T1000 (cell line): ENCODE results near the gene SP140L.
"Not testable (repeated sequence)": the region's sequence is repeated elsewhere in the genome, so short reads cannot be mapped to it uniquely, and the experiment has no call there.

Experiments used
- DNase-seq: peaks from one replicate; lab custom pipeline; 2025; ENCODE audit warnings: mixed read lengths; lab: John Stamatoyannopoulos, UW

SP140L gene

GRCh38 chr2:230326453-230327417 is at the start of gene SP140L:
SP140L (plus strand) TSS chr2:230327193; CDS start chr2:230327270, 77 bp downstream.
- peak; percentile 42 for DNase-seq

GRCh38 chr2:230282936-230283335 is 44.1 kb upstream of the SP140L start:
- no peak for DNase-seq

- DNase-seq = no peak
Observed at GRCh38 chr2:230286048-230286447, 40.9 kb upstream of the SP140L start.

- DNase-seq = not testable (repeated sequence)
Observed at GRCh38 chr2:230289311-230289710, 37.7 kb upstream of the SP140L start.

GRCh38 chr2:230295192-230295591 is 31.8 kb upstream of the SP140L start:
- DNase-seq = no peak

GRCh38 chr2:230296917-230297316 is 30.1 kb upstream of the SP140L start:
- DNase-seq = no peak

GRCh38 chr2:230299618-230300017 is 27.4 kb upstream of the SP140L start:
- DNase-seq = no peak

GRCh38 chr2:230305416-230306275 is 21.3 kb upstream of the SP140L start:
- DNase-seq = no peak

GRCh38 chr2:230306474-230306873 is 20.5 kb upstream of the SP140L start:
- DNase-seq = no peak

GRCh38 chr2:230307485-230307884 is 19.5 kb upstream of the SP140L start:
- DNase-seq = no peak

GRCh38 chr2:230308402-230309000 is 18.5 kb upstream of the SP140L start:
- DNase-seq = no peak

- not testable (repeated sequence) for DNase-seq
Observed at GRCh38 chr2:230310792-230311191, 16.2 kb upstream of the SP140L start.

GRCh38 chr2:230311634-230312033 is 15.4 kb upstream of the SP140L start:
- DNase-seq = not testable (repeated sequence)

- no peak for DNase-seq
Observed at GRCh38 chr2:230312638-230313037, 14.4 kb upstream of the SP140L start.

- no peak for DNase-seq
Observed at GRCh38 chr2:230317366-230317765, 9.6 kb upstream of the SP140L start.

GRCh38 chr2:230318190-230319121 is 8.5 kb upstream of the SP140L start:
- no peak for DNase-seq

GRCh38 chr2:230319211-230319862 is 7.7 kb upstream of the SP140L start:
- no peak for DNase-seq

- no peak for DNase-seq
Observed at GRCh38 chr2:230321031-230321430, 6.0 kb upstream of the SP140L start.

GRCh38 chr2:230322561-230323384 is 4.2 kb upstream of the SP140L start:
- no peak for DNase-seq
